ENCODE measurements around the gene C5orf52. TPM values are rescaled to one million over a fixed set of nuclear protein-coding genes. Genes with fewer than 3 reads are reported as not detected.
"Not testable (repeated sequence)": the region's sequence is repeated elsewhere in the genome, so short reads cannot be mapped to it uniquely, and the experiment has no call there.

The C5orf52 gene
- total RNA-seq, 6 experiments from 2014 or later = not detected

GRCh38 chr5:157669701-157670097 lies 1.6 kb upstream of the C5orf52 start:
- Mint-ChIP-seq H3K27ac (peak overlapping the region; percentile 92), H3K4me3 (peak overlapping the region; percentile 92), H3K27me3 (ENCODE audit: insufficient read depth) (peaks cover 5% of the 10 kb centered on the region), H3K36me3 (ENCODE audit: low read depth) (no peaks in the 10 kb centered on the region), H3K4me1 (ENCODE audit: low read depth) (peaks cover 39% of the 10 kb centered on the region), H3K9me3 (no peaks in the 10 kb centered on the region)
- TF ChIP-seq CTCF (IDR thresholded peaks at IDR 0.05) = no peak
- no peak for DNase-seq

GRCh38 chr5:157671592-157672330 lies 428 bp downstream of the C5orf52 start:
- Mint-ChIP-seq H3K4me1 (ENCODE audit: low read depth) (peaks cover 27% of the 10 kb centered on the region), H3K9me3 (no peaks in the 10 kb centered on the region), H3K27ac (peak overlapping the region; percentile 92), H3K27me3 (ENCODE audit: insufficient read depth) (peaks cover 5% of the 10 kb centered on the region), H3K4me3 (peak overlapping the region; percentile 92), H3K36me3 (ENCODE audit: low read depth) (no peaks in the 10 kb centered on the region)
- DNase-seq = no peak
- TF ChIP-seq CTCF (IDR thresholded peaks at IDR 0.05) = 0 out of 2 replicates have a peak, but pooled peaks have one; percentile 11

GRCh38 chr5:157672976-157673375 lies 1.6 kb downstream of the C5orf52 start:
- Mint-ChIP-seq H3K9me3 (no peaks in the 10 kb centered on the region), H3K4me3 (no peak overlapping the region), H3K27ac (no peak overlapping the region), H3K36me3 (ENCODE audit: low read depth) (no peaks in the 10 kb centered on the region), H3K4me1 (ENCODE audit: low read depth) (peaks cover 27% of the 10 kb centered on the region), H3K27me3 (ENCODE audit: insufficient read depth) (peaks cover 5% of the 10 kb centered on the region)
- no peak for TF ChIP-seq CTCF (IDR thresholded peaks at IDR 0.05)
- no peak for DNase-seq

GRCh38 chr5:157674351-157674750 lies 3.0 kb downstream of the C5orf52 start:
- H3K27me3 Mint-ChIP-seq (ENCODE audit: insufficient read depth); H3K27ac Mint-ChIP-seq; DNase-seq; H3K9me3 Mint-ChIP-seq; H3K4me3 Mint-ChIP-seq; H3K36me3 Mint-ChIP-seq (ENCODE audit: low read depth): not testable (repeated sequence)
- H3K4me1 Mint-ChIP-seq (ENCODE audit: low read depth) = peaks cover 27% of the 10 kb centered on the region

- Mint-ChIP-seq H3K9me3 (no peaks in the 10 kb centered on the region), H3K36me3 (ENCODE audit: low read depth) (no peaks in the 10 kb centered on the region), H3K27me3 (ENCODE audit: insufficient read depth) (no peaks in the 10 kb centered on the region; the same call in 1 of the 2 replicates), H3K4me1 (ENCODE audit: low read depth) (no peaks in the 10 kb centered on the region), H3K4me3 (no peak overlapping the region), H3K27ac (no peak overlapping the region)
- no peak for DNase-seq
- TF ChIP-seq CTCF (IDR thresholded peaks at IDR 0.05) = no peak
Observed at GRCh38 chr5:157677931-157678330, 6.6 kb downstream of the C5orf52 start.

- Mint-ChIP-seq H3K4me1 (ENCODE audit: low read depth) (no peaks in the 10 kb centered on the region), H3K27ac (no peak overlapping the region), H3K36me3 (ENCODE audit: low read depth) (no peaks in the 10 kb centered on the region), H3K27me3 (ENCODE audit: insufficient read depth) (no peaks in the 10 kb centered on the region; the same call in 1 of the 2 replicates), H3K9me3 (no peaks in the 10 kb centered on the region), H3K4me3 (no peak overlapping the region)
- no peak for TF ChIP-seq CTCF (IDR thresholded peaks at IDR 0.05)
- no peak for DNase-seq
Observed at GRCh38 chr5:157679801-157680200, 8.5 kb downstream of the C5orf52 start.

Measured in HFFc6 (cell line).